Measurements from ENCODE around the gene GSTM4. TPM values are rescaled to one million over a fixed set of nuclear protein-coding genes. Genes with fewer than 3 reads are reported as not detected.

The GSTM4 gene
- total and polyA plus RNA-seq, 4 donors, result 12.2 to 42.8 (median 30.9) TPM

- peak; percentile 85 for DNase-seq (ENCODE audit: low spot score)
- WGBS, result 35% methylated on average over 32 of the region's 32 CpGs
- H3K27ac ChIP-seq (ENCODE audit: low read depth in 1 of 2, low read length in 2 of 2), result no peak overlapping the region
- H3K36me3 ChIP-seq (ENCODE audit: control insufficient read depth in 4 of 4, insufficient read depth in 3 of 4, low read depth in 1 of 4, low read length in 3 of 4), result no peaks in the 10 kb centered on the region
- peaks cover 0 to 7% (median under 1%) of the 10 kb centered on the region in 4 donors for H3K4me1 ChIP-seq (ENCODE audit: control insufficient read depth in 4 of 4, insufficient read depth in 4 of 4, low read length in 3 of 4)
- no peak overlapping the region for H3K9ac ChIP-seq (ENCODE audit: low read depth in 1 of 2, low read length in 2 of 2)
- TF ChIP-seq CTCF (IDR thresholded peaks at IDR 0.05; ENCODE audit: low read depth, low read length, missing input control) (peak; percentile 86), HNF4G (IDR thresholded peaks at IDR 0.05) (no peak), RXRA (IDR thresholded peaks at IDR 0.05) (peak in 1 of 2 donors; percentile 30), RAD21 (IDR thresholded peaks at IDR 0.05) (peak; percentile 86 to 91), JUND (IDR thresholded peaks at IDR 0.05) (no peak)
- TF ChIP-seq, protein P1, sequence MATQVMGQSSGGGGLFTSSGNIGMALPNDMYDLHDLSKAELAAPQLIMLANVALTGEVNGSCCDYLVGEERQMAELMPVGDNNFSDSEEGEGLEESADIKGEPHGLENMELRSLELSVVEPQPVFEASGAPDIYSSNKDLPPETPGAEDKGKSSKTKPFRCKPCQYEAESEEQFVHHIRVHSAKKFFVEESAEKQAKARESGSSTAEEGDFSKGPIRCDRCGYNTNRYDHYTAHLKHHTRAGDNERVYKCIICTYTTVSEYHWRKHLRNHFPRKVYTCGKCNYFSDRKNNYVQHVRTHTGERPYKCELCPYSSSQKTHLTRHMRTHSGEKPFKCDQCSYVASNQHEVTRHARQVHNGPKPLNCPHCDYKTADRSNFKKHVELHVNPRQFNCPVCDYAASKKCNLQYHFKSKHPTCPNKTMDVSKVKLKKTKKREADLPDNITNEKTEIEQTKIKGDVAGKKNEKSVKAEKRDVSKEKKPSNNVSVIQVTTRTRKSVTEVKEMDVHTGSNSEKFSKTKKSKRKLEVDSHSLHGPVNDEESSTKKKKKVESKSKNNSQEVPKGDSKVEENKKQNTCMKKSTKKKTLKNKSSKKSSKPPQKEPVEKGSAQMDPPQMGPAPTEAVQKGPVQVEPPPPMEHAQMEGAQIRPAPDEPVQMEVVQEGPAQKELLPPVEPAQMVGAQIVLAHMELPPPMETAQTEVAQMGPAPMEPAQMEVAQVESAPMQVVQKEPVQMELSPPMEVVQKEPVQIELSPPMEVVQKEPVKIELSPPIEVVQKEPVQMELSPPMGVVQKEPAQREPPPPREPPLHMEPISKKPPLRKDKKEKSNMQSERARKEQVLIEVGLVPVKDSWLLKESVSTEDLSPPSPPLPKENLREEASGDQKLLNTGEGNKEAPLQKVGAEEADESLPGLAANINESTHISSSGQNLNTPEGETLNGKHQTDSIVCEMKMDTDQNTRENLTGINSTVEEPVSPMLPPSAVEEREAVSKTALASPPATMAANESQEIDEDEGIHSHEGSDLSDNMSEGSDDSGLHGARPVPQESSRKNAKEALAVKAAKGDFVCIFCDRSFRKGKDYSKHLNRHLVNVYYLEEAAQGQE (IDR thresholded peaks at IDR 0.05), result no peak
- H3K4me3 ChIP-seq (ENCODE audit: low read depth in 1 of 3, low read length in 3 of 3), result no peak overlapping the region
- H3K9me3 ChIP-seq (ENCODE audit: control insufficient read depth in 4 of 4, low read length in 3 of 4), result no peaks in the 10 kb centered on the region
- no peaks in the 10 kb centered on the region for H3K27me3 ChIP-seq (ENCODE audit: control insufficient read depth in 4 of 4, insufficient read depth in 4 of 4, low read length in 3 of 4)
These were observed 12.3 kb upstream of the GSTM4 start for GRCh38 chr1:109643385-109644230.

- peaks cover 0 to 7% (median under 1%) of the 10 kb centered on the region in 4 donors for H3K4me1 ChIP-seq (ENCODE audit: control insufficient read depth in 4 of 4, insufficient read depth in 4 of 4, low read length in 3 of 4)
- no peak for DNase-seq (ENCODE audit: low spot score)
- no peaks in the 10 kb centered on the region for H3K27me3 ChIP-seq (ENCODE audit: control insufficient read depth in 4 of 4, insufficient read depth in 4 of 4, low read length in 3 of 4)
- no peaks in the 10 kb centered on the region for H3K9me3 ChIP-seq (ENCODE audit: control insufficient read depth in 4 of 4, low read length in 3 of 4)
- no peaks in the 10 kb centered on the region for H3K36me3 ChIP-seq (ENCODE audit: control insufficient read depth in 4 of 4, insufficient read depth in 3 of 4, low read depth in 1 of 4, low read length in 3 of 4)
- WGBS, result 40% methylated on average over 5 of the region's 10 CpGs
- no peak overlapping the region for H3K9ac ChIP-seq (ENCODE audit: low read depth in 1 of 2, low read length in 2 of 2)
- no peak overlapping the region for H3K27ac ChIP-seq (ENCODE audit: low read depth in 1 of 2, low read length in 2 of 2)
- no peak overlapping the region for H3K4me3 ChIP-seq (ENCODE audit: low read depth in 1 of 3, low read length in 3 of 3)
- TF ChIP-seq YY1 (IDR thresholded peaks at IDR 0.05), result no peak
- no peak for TF ChIP-seq NR2F2 (IDR thresholded peaks at IDR 0.05)
- no peak for TF ChIP-seq FOXA2 (IDR thresholded peaks at IDR 0.05)
These were observed 11.2 kb upstream of the GSTM4 start for GRCh38 chr1:109644670-109645069.

GRCh38 chr1:109649491-109649914, 6.4 kb upstream of the GSTM4 start:
- no peaks in the 10 kb centered on the region for H3K36me3 ChIP-seq (ENCODE audit: control insufficient read depth in 4 of 4, insufficient read depth in 3 of 4, low read depth in 1 of 4, low read length in 3 of 4)
- H3K9ac ChIP-seq (ENCODE audit: low read depth in 1 of 2, low read length in 2 of 2), result no peak overlapping the region
- no peak for DNase-seq (ENCODE audit: low spot score)
- H3K4me1 ChIP-seq (ENCODE audit: control insufficient read depth in 4 of 4, insufficient read depth in 4 of 4, low read length in 3 of 4), result no peaks in the 10 kb centered on the region
- TF ChIP-seq SP1 (IDR thresholded peaks at IDR 0.05) (no peak), YY1 (IDR thresholded peaks at IDR 0.05) (no peak), RAD21 (IDR thresholded peaks at IDR 0.05) (peak; percentile 54 to 56), RXRA (IDR thresholded peaks at IDR 0.05) (no peak), CTCF (IDR thresholded peaks at IDR 0.05; ENCODE audit: low read depth, low read length, missing input control) (peak; percentile 21), FOXA1 (IDR thresholded peaks at IDR 0.05) (no peak), ATF3 (IDR thresholded peaks at IDR 0.05) (no peak), NR2F2 (IDR thresholded peaks at IDR 0.05) (no peak), EGR1 (IDR thresholded peaks at IDR 0.05; ENCODE audit: low read depth in 2 of 2) (no peak)
- no peak overlapping the region for H3K27ac ChIP-seq (ENCODE audit: low read depth in 1 of 2, low read length in 2 of 2)
- WGBS, result 58% methylated on average over 4 of the region's 4 CpGs
- H3K27me3 ChIP-seq (ENCODE audit: control insufficient read depth in 4 of 4, insufficient read depth in 4 of 4, low read length in 3 of 4), result no peaks in the 10 kb centered on the region
- H3K4me3 ChIP-seq (ENCODE audit: low read depth in 1 of 3, low read length in 3 of 3), result no peak overlapping the region
- H3K9me3 ChIP-seq (ENCODE audit: control insufficient read depth in 4 of 4, low read length in 3 of 4), result no peaks in the 10 kb centered on the region
